SK-N-MC (cell line): Measurements from ENCODE around the gene VIT.

Experiments
- EZH2 ChIP-seq: fragments of 200-600 bp; sonication (generic); IDR thresholded peaks from one replicate; pipeline ENCODE4 v1.6.1; 2017; ENCODE audit warnings: antibody characterized with exemption
- POLR2AphosphoS5 ChIP-seq: IDR thresholded peaks from 2 replicates; pipeline ENCODE4 v1.6.1; 2012; ENCODE audit warnings: mild to moderate bottlenecking, low read depth, low read length, borderline replicate concordance

DNA sequence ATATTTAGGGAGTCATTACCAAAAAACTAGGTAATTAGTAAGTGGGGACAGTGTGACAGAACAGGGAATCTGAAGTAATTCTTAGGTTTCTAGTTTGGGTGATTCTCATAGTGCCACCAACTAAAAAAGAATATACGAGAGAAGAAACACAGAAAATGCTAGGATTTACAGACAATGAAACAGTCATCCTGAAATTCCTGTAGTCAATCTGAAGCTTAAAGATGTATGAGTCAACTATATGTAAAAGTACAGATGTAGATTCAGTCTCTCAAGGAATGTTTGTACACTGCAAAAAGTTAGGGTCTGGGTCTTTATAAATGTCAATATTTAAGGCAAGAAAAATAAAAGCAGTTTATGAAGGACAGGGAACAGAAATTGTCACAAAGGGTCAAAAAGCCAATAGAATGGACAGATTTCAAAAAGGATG is 162.9 kb downstream of the VIT start:
- no peak for TF ChIP-seq EZH2
- TF ChIP-seq POLR2AphosphoS5: no peak
